GM18505 (cell line): ENCODE results near the gene ADGRL2.
"Not testable (repeated sequence)": the region's sequence is repeated elsewhere in the genome, so short reads cannot be mapped to it uniquely, and the experiment has no call there.

Experiments
- ATAC-seq: cut with Tn5 transposase; IDR thresholded peaks from one replicate; pipeline ENCODE4 v1.9.1; 2021; ENCODE audit not compliant: unreplicated experiment
- POLR2A ChIP-seq: IDR thresholded peaks from 4 replicates; pipeline ENCODE4 v1.6.1; 2011; ENCODE audit warnings: borderline replicate concordance; ENCODE audit not compliant: insufficient read depth, insufficient read length; ENCODE audit errors: extremely low read depth

ADGRL2 gene

GRCh38 chr1:81847063-81847462, 46.3 kb downstream of the ADGRL2 start:
- no peak for ATAC-seq
- no peak for TF ChIP-seq POLR2A

- ATAC-seq: no peak
Measured at GRCh38 chr1:81848880-81849682, 48.3 kb downstream of the ADGRL2 start.

GRCh38 chr1:81850031-81850430, 49.3 kb downstream of the ADGRL2 start:
- no peak for ATAC-seq
- no peak for TF ChIP-seq POLR2A

More at GRCh38 chr1:81848880-81849682, 48.3 kb downstream of the ADGRL2 start:
- no peak for TF ChIP-seq POLR2A

- ATAC-seq: no peak
- TF ChIP-seq POLR2A: no peak
Measured at GRCh38 chr1:81850495-81850894, 49.8 kb downstream of the ADGRL2 start.

- no peak for ATAC-seq
- TF ChIP-seq POLR2A: no peak
Measured at GRCh38 chr1:81851217-81851616, 50.5 kb downstream of the ADGRL2 start.

- no peak for ATAC-seq
- TF ChIP-seq POLR2A: no peak
Measured at GRCh38 chr1:81852961-81853360, 52.2 kb downstream of the ADGRL2 start.

- ATAC-seq: no peak
- TF ChIP-seq POLR2A: no peak
Measured at GRCh38 chr1:81867235-81867634, 66.5 kb downstream of the ADGRL2 start.

GRCh38 chr1:81869307-81869706, 68.6 kb downstream of the ADGRL2 start:
- TF ChIP-seq POLR2A: no peak
- ATAC-seq: no peak

GRCh38 chr1:81871091-81871490, 70.4 kb downstream of the ADGRL2 start:
- ATAC-seq: not testable (repeated sequence)

- no peak for ATAC-seq
- no peak for TF ChIP-seq POLR2A
Measured at GRCh38 chr1:81873946-81874345, 73.2 kb downstream of the ADGRL2 start.

- no peak for ATAC-seq
- TF ChIP-seq POLR2A: no peak
Measured at GRCh38 chr1:81874461-81874860, 73.7 kb downstream of the ADGRL2 start.

GRCh38 chr1:81874940-81875339, 74.2 kb downstream of the ADGRL2 start:
- no peak for TF ChIP-seq POLR2A
- ATAC-seq: no peak

GRCh38 chr1:81876901-81877733, 76.4 kb downstream of the ADGRL2 start:
- TF ChIP-seq POLR2A: no peak
- ATAC-seq: no peak

- ATAC-seq: no peak
- TF ChIP-seq POLR2A: no peak
Measured at GRCh38 chr1:81877940-81878339, 77.2 kb downstream of the ADGRL2 start.

- ATAC-seq: no peak
- no peak for TF ChIP-seq POLR2A
Measured at GRCh38 chr1:81878538-81878937, 77.8 kb downstream of the ADGRL2 start.

- no peak for TF ChIP-seq POLR2A
- ATAC-seq: no peak
Measured at GRCh38 chr1:81880781-81881180, 80.0 kb downstream of the ADGRL2 start.
